Smooth muscle cell (in vitro differentiated cells): ENCODE data around the gene AIMP2. TPM values are rescaled to one million over a fixed set of nuclear protein-coding genes. Genes with fewer than 3 reads are reported as not detected.

ENCODE experiments used
- DNase-seq: peaks from one replicate; lab custom pipeline; 2025; ENCODE audit not compliant: unreplicated experiment; lab: John Stamatoyannopoulos, UW
- H2AFZ ChIP-seq: fragments of 200-600 bp; sonication (generic); 2 replicates; pipeline ENCODE4 v1.6.0; 2016; ENCODE audit warnings: antibody characterized with exemption, low read depth, mild to moderate bottlenecking
- H3F3A ChIP-seq: fragments of 200-600 bp; sonication (generic); 2 replicates; pipeline ENCODE4 v1.6.0; 2017; ENCODE audit warnings: antibody characterized with exemption, low read depth
- H3K27ac ChIP-seq: fragments of 200-600 bp; sonication (generic); 2 replicates; pipeline ENCODE4 v1.5.1; 2016; ENCODE audit warnings: low read depth, mild to moderate bottlenecking
- H3K27me3 ChIP-seq: fragments of 200-600 bp; sonication (generic); 2 replicates; pipeline ENCODE4 v1.6.1; 2016; ENCODE audit warnings: low read depth, mild to moderate bottlenecking
- H3K36me3 ChIP-seq: fragments of 200-600 bp; sonication (generic); 2 replicates; pipeline ENCODE4 v1.5.1; 2016; ENCODE audit warnings: low read depth
- H3K4me1 ChIP-seq: fragments of 200-600 bp; sonication (generic); 2 replicates; pipeline ENCODE4 v1.5.1; 2016; ENCODE audit warnings: low read depth
- H3K4me2 ChIP-seq: fragments of 200-600 bp; sonication (generic); 2 replicates; pipeline ENCODE4 v1.6.0; 2016; ENCODE audit warnings: mild to moderate bottlenecking
- H3K4me3 ChIP-seq: fragments of 200-600 bp; sonication (generic); 2 replicates; pipeline ENCODE4 v1.5.1; 2016; ENCODE audit warnings: mild to moderate bottlenecking
- H3K79me2 ChIP-seq: fragments of 200-600 bp; sonication (generic); 2 replicates; pipeline ENCODE4 v1.6.0; 2016; ENCODE audit warnings: low read depth, mild to moderate bottlenecking
- H3K9ac ChIP-seq: fragments of 200-600 bp; sonication (generic); 2 replicates; pipeline ENCODE4 v1.6.0; 2016; ENCODE audit warnings: low read depth
- H3K9me3 ChIP-seq: fragments of 200-600 bp; sonication (generic); replicated peaks from 2 replicates; pipeline ENCODE4 v1.5.1; 2016; ENCODE audit warnings: low read depth
- H4K20me1 ChIP-seq: fragments of 200-600 bp; sonication (generic); 2 replicates; pipeline ENCODE4 v1.6.0; 2016; ENCODE audit warnings: low read depth
- CTCF ChIP-seq: fragments of 200-600 bp; sonication (generic); IDR thresholded peaks from 2 replicates; pipeline ENCODE4 v1.5.1; 2017; ENCODE audit warnings: borderline replicate concordance, mild to moderate bottlenecking, antibody characterized with exemption; ENCODE audit not compliant: insufficient read depth, poor library complexity, severe bottlenecking
- WGBS: methylation state at CpG from one replicate; pipeline ENCODE4 v1.1.7; 2016; ENCODE audit warnings: low lambda C conversion rate; 5-methylcytosine and 5-hydroxymethylcytosine counted together
- polyA plus RNA-seq: library from polyadenylated mRNA; unstranded; fragments of >200 nt; fragmentation: Nextera tagmentation; extraction: Ambion mirVana; gene quantifications from 2 replicates; pipeline ENCODE4 v1.2.1, GENCODE V29; 2016
- total RNA-seq: library from RNA; depleted of rRNA; stranded (reverse); fragments of >200 nt; gene quantifications from 2 replicates; pipeline ENCODE4 v1.2.3, GENCODE V29; 2014

Gene AIMP2
- total and polyA plus RNA-seq, 2 experiments from 2014 or later: 30.1 to 43.7 TPM

DNA sequence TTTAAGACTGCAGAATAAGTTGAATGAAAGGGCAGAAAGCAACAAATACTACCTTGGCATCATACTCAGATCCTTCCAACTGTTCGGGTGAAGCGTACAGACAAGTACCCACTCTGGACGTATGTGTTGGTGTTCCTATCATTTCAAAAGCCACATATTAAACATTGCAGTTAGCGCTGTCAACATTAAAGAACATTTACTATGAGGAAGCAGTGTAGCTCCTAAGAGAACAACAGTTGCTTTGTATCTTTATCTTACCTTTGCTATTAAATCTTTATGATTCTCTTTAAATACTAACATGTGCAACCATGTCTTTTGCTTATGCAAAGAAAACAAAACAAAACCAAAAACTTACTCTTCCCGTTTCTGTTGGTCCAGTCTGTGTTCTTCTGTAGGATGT lies 19.5 kb downstream of the AIMP2 start:
- no peak overlapping the region for H2AFZ ChIP-seq
- H3K4me1 ChIP-seq: no peaks in the 10 kb centered on the region
- no peak overlapping the region for H3K27ac ChIP-seq
- H3K4me2 ChIP-seq: no peak overlapping the region
- H3K4me3 ChIP-seq: no peak overlapping the region
- 95% methylated on average over 5 of the region's 5 CpGs for WGBS
- no peaks in the 10 kb centered on the region for H3K79me2 ChIP-seq
- no peak overlapping the region for H3K9ac ChIP-seq
- no peaks in the 10 kb centered on the region for H3F3A ChIP-seq
- TF ChIP-seq CTCF: no peak
- H4K20me1 ChIP-seq: peaks cover 23% of the 10 kb centered on the region
- no peak for DNase-seq
- peaks cover 5% of the 10 kb centered on the region for H3K36me3 ChIP-seq
- no peaks in the 10 kb centered on the region for H3K27me3 ChIP-seq
- H3K9me3 ChIP-seq: no peaks in the 10 kb centered on the region

DNA sequence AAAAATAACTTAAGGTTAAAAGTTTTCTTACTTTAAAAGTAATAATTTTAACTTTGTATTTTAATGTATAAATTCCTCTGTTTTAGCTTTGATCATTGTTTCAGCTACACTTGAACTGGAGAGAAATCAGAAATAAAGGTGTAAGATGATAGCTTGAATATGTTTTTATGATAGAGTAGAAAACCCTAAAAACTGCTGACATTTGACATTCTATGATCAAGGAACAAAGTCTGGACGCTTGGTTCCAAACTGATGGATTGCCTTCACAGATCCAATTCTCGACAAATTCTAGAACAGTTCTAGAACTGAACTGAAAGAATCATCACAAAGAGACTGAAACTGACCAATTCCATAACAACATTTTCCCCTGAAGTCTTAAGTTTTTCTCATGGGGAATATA lies 21.9 kb downstream of the AIMP2 start, which contains the start of gene ANKRD61:
TSS of gene ANKRD61 (plus strand) at position 389 of the 400 bp plus-strand sequence. CDS start at position 389, 0 bp downstream.
- no peak within 1 kb of the TSS for H3K27ac ChIP-seq
- no peaks in the 10 kb centered on the region for H3K27me3 ChIP-seq
- peaks cover 4% of the 10 kb centered on the region for H3K79me2 ChIP-seq
- DNase-seq: no peak
- no peak within 1 kb of the TSS for H3K4me3 ChIP-seq
- H2AFZ ChIP-seq: no peak within 1 kb of the TSS
- no peak for TF ChIP-seq CTCF
- H3K4me1 ChIP-seq: no peaks in the 10 kb centered on the region
- H3K36me3 ChIP-seq: peaks cover 5% of the 10 kb centered on the region
- H3K9ac ChIP-seq: no peak within 1 kb of the TSS
- peaks cover 42% of the 10 kb centered on the region for H4K20me1 ChIP-seq
- 100% methylated on average over 2 of the region's 2 CpGs for WGBS
- H3K9me3 ChIP-seq: no peaks in the 10 kb centered on the region
- no peak within 1 kb of the TSS for H3K4me2 ChIP-seq
- no peaks in the 10 kb centered on the region for H3F3A ChIP-seq

GRCh38 chr7:6031567-6031966 lies 22.5 kb downstream of the AIMP2 start:
- peaks cover 7% of the 10 kb centered on the region for H3K36me3 ChIP-seq
- no peak overlapping the region for H3K9ac ChIP-seq
- 94% methylated on average over 3 of the region's 3 CpGs for WGBS
- no peak overlapping the region for H3K27ac ChIP-seq
- no peak overlapping the region for H2AFZ ChIP-seq
- H3K9me3 ChIP-seq: no peaks in the 10 kb centered on the region
- H3K4me1 ChIP-seq: no peaks in the 10 kb centered on the region
- H4K20me1 ChIP-seq: peaks cover 42% of the 10 kb centered on the region
- H3K4me2 ChIP-seq: no peak overlapping the region
- no peaks in the 10 kb centered on the region for H3K27me3 ChIP-seq
- no peak for DNase-seq
- peaks cover 5% of the 10 kb centered on the region for H3K79me2 ChIP-seq
- H3F3A ChIP-seq: no peaks in the 10 kb centered on the region
- no peak for TF ChIP-seq CTCF
- H3K4me3 ChIP-seq: no peak overlapping the region

DNA sequence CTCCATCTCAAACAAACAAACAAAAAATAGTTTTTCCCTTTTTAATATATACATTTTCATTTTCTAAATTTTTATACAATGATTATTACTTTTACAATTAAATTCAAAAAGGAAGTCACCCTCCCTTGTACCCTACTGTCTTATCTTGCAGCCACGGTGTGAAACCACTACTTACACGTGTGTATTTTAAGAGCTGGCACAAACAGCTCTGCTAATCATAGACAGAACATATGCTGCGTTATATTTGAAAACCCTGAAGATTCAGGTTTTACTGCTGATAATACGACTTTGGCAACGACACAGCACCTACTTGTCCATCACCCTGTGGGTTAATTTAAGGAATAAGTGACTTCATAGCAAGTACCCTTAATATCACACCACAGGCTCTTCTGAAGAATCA lies 23.1 kb downstream of the AIMP2 start:
- Histone ChIP-seq H3K4me2 (no peak overlapping the region), H3K36me3 (peaks cover 12% of the 10 kb centered on the region), H3K4me1 (no peaks in the 10 kb centered on the region), H3K79me2 (peaks cover 7% of the 10 kb centered on the region), H3K4me3 (no peak overlapping the region), H4K20me1 (peaks cover 42% of the 10 kb centered on the region), H3K9me3 (no peaks in the 10 kb centered on the region), H3K27ac (no peak overlapping the region), H3F3A (no peaks in the 10 kb centered on the region), H2AFZ (no peak overlapping the region), H3K27me3 (no peaks in the 10 kb centered on the region), H3K9ac (no peak overlapping the region)
- no peak for TF ChIP-seq CTCF
- 95% methylated on average over 5 of the region's 5 CpGs for WGBS
- DNase-seq: no peak
